ENCODE measurements around the gene GSK3B. TPM values are rescaled to one million over a fixed set of nuclear protein-coding genes. Genes with fewer than 3 reads are reported as not detected.

Gene GSK3B
- total RNA-seq, 6 experiments from 2014 or later: 14.4 to 19.4 (median 18.4) TPM

DNA sequence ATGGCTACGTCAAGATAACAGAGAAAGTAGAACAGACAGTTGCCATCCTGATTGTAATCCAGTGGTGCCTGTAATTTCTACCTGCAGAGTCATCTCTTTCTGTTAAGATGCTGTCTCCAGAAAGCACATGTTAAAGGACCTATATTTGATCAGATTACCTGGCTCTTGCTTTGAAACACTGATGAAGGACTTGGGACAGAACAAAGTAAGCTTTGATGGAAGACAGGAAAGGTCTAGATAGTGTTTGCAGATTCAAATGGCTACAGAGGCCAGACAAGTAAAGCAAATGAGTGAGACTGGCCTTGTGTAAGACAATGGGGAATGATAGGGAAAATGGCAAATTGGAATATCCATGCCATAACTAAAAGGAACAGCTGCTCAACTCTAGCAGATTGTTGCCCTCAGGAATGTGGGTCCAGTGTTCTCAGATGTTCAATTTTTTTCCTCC is 1.8 kb upstream of the GSK3B start:
- intact Hi-C loops (cut with DNase I): no loop called here
- no peak for TF ChIP-seq CTCF (IDR thresholded peaks at IDR 0.05)
- no peak for TF ChIP-seq POLR2A (IDR thresholded peaks at IDR 0.05)
- no peaks in the 10 kb centered on the region for H3K36me3 ChIP-seq
- H3K27ac ChIP-seq: peak overlapping the region; percentile 99 to 100 (median 100)
- no peaks in the 10 kb centered on the region for H3K9me3 ChIP-seq
- DNase-seq (no peak), ATAC-seq (no peak)
- no peaks in the 10 kb centered on the region for H3K27me3 ChIP-seq
- H3K4me3 ChIP-seq: peak overlapping the region; percentile 64 to 82 (median 79)
- peaks cover 0 to 20% (median 5%) of the 10 kb centered on the region in 4 donors for H3K4me1 ChIP-seq
- WGBS (ENCODE audit: insufficient coverage, low coverage, low lambda C conversion rate, missing lambda C conversion rate): 0% methylated on average over 1 of the region's 1 CpG

GRCh38 chr3:120095226-120095978 is 1.2 kb upstream of the GSK3B start:
- Histone ChIP-seq H3K27ac (peak overlapping the region; percentile 99 to 100 (median 100)), H3K27me3 (no peaks in the 10 kb centered on the region), H3K9me3 (no peaks in the 10 kb centered on the region), H3K36me3 (no peaks in the 10 kb centered on the region), H3K4me1 (peaks cover 0 to 26% (median 8%) of the 10 kb centered on the region in 4 donors), H3K4me3 (peak overlapping the region; percentile 64 to 82 (median 79))
- 0% methylated on average over 13 of the region's 58 CpGs for WGBS (ENCODE audit: insufficient coverage, low coverage, low lambda C conversion rate, missing lambda C conversion rate)
- intact Hi-C loops (cut with DNase I): no loop called here
- peak; percentile 56 to 65 (median 62) for ATAC-seq
- TF ChIP-seq CTCF (IDR thresholded peaks at IDR 0.05) (no peak), POLR2A (IDR thresholded peaks at IDR 0.05) (peak; percentile 98)
- peak; percentile 89 to 93 (median 92) for DNase-seq

DNA sequence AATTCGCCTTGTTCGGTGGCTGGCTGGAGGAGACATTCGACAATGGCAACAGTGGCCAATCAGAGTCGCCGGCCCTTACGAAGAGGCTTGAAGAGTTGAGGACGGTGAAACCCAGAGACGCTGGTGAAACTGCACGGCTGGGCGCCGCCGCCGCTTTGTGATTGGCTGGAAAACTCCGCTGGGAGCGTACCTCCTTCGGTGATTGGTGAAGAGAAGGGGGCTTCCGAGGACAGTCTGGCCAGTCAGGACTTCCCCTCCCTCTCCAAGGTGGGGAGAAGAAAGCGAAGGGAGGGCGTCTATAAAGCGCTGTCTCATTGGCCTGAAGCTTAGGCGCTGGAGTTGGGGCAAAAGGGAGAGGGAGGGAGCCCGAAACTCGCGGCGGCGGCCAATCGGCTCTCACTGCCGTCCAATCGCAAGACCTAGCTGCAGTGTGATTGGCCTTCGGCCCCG is 554 bp upstream of the GSK3B start:
- ATAC-seq (peak; percentile 74 to 88 (median 80)), DNase-seq (peak; percentile 98 to 99 (median 99))
- Histone ChIP-seq H3K9me3 (no peaks in the 10 kb centered on the region), H3K4me1 (peaks cover 0 to 28% (median 9%) of the 10 kb centered on the region in 4 donors), H3K27ac (peak overlapping the region; percentile 99 to 100 (median 100)), H3K27me3 (no peaks in the 10 kb centered on the region), H3K36me3 (no peaks in the 10 kb centered on the region), H3K4me3 (peak overlapping the region; percentile 64 to 82 (median 79))
- intact Hi-C loops (cut with DNase I): no loop called here
- WGBS (ENCODE audit: insufficient coverage, low coverage, low lambda C conversion rate, missing lambda C conversion rate): 2% methylated on average over 15 of the region's 31 CpGs
- TF ChIP-seq POLR2A (IDR thresholded peaks at IDR 0.05) (no peak), CTCF (IDR thresholded peaks at IDR 0.05) (no peak)

DNA sequence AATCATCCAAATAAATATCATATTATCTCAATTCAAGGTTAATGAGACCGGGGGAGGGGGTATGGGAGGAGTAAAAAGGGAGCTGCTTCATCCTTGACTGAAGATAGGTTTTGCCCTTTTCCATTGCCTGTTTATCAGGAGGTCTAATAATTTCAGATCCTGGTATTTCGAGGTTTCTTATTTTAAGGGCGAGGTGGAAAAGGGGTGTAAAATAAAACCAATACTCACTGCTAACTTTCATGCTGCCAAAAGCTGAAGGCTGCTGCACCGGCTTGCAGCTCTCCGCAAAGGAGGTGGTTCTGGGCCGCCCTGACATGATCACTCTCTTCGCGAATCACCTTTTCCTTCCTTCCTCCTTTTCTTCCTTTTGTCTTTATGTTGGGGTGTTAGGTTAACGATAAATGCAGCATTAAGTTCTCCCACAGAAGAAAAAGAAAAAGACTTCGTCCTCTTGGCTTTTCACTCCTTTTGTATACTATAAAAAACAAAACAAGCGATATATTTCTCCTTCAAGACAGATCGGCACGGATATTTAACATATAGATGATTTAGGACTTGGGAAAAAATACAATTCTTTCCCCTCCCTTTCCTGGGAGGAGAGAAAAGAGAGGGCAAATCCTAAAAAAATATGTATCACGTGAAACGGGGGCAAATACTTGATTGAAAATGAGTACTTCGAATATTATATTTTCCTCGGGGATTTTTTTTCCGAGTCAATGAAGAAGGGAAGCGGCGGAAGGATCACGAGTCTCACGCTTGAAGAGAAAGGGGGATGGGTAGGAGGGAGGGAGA is 932 bp downstream of the GSK3B start:
- Histone ChIP-seq H3K27ac (peak overlapping the region; percentile 96 to 99 (median 97)), H3K4me3 (peak overlapping the region; percentile 69 to 82 (median 79)), H3K4me1 (peaks cover 0 to 28% (median 9%) of the 10 kb centered on the region in 4 donors), H3K9me3 (no peaks in the 10 kb centered on the region), H3K36me3 (no peaks in the 10 kb centered on the region), H3K27me3 (no peaks in the 10 kb centered on the region)
- TF ChIP-seq POLR2A (IDR thresholded peaks at IDR 0.05) (no peak), CTCF (IDR thresholded peaks at IDR 0.05) (no peak)
- no peak for ATAC-seq
- peak in 1 of 3 donors; percentile 32 for DNase-seq
- intact Hi-C loops (cut with DNase I): no loop called here
- under 1% methylated on average over 22 of the region's 22 CpGs for WGBS (ENCODE audit: insufficient coverage, low coverage, low lambda C conversion rate, missing lambda C conversion rate)
